Measurements from ENCODE around the gene RASL10B. TPM values are rescaled to one million over a fixed set of nuclear protein-coding genes. Genes with fewer than 3 reads are reported as not detected.

Gene RASL10B
- polyA plus RNA-seq, 2 donors: 0.28 to 0.53 TPM

DNA sequence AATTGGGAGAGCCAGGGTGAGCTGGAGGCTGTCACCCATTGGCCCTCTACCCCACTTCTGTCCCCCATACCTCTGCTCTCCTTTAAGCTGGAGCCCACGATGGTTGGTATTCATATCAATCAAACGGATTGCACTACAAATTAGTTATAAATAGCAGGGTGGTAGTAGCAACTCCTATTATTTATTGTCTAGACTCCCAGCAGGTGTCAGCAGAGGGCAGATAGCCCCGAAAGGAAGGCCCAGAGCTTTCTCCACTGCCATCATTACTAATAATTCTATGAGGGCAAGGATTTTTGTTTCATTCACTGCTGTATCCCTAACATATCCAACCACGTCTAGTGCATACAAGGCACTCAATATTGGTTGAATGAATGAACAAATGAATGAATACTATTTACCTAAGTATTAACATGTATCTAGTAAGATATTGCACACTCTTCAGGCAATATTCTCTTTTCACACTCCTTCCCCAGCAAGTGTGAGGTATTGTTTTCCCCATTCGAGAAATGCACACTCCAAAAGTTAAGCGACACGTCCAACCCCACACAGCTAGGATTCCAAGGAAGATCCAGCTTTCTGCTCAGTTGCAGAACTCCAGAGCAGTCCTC, 35.6 kb downstream of the RASL10B start:
- Histone ChIP-seq H3K4me3 (ENCODE audit: low read depth in 1 of 2, low read length in 2 of 2) (no peak overlapping the region), H3K4me1 (ENCODE audit: control insufficient read depth in 2 of 2, insufficient read depth in 2 of 2, low read length in 1 of 2) (peaks cover 5 to 6% of the 10 kb centered on the region in 2 donors), H3K9me3 (ENCODE audit: control insufficient read depth in 2 of 2, insufficient read depth in 1 of 2, low read depth in 1 of 2, low read length in 1 of 2) (peaks cover 0 to 2% of the 10 kb centered on the region in 2 donors), H3K36me3 (ENCODE audit: control insufficient read depth in 2 of 2, insufficient read depth in 2 of 2, low read length in 1 of 2) (no peaks in the 10 kb centered on the region), H3K27ac (ENCODE audit: low read depth in 2 of 2, low read length in 1 of 2) (no peak overlapping the region), H3K27me3 (ENCODE audit: control insufficient read depth in 1 of 2, insufficient read depth in 2 of 2, low read length in 2 of 2) (no peaks in the 10 kb centered on the region)
- WGBS, 2 donors: 40 to 43% methylated on average over 7 of the region's 7 CpGs

DNA sequence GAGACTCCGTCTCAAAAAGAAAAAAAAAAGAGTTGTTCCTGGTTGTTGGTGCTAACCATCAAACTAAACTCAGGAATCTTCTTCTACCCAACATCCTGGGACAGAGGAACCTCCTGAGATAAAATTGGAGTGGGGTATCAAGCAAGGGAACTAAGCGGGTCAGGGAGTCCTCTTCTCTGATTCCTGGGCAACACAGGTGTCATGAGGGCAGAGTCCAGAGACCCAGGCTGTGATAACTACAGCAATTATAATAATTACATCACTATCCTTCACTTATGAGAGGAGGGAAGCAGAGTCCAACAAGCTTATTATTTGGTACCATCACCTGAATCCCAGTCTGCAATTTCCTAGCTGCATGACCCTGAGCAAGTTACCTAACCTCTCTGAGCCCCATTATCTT, 37.4 kb downstream of the RASL10B start:
- Histone ChIP-seq H3K27me3 (ENCODE audit: control insufficient read depth in 1 of 2, insufficient read depth in 2 of 2, low read length in 2 of 2) (no peaks in the 10 kb centered on the region), H3K9me3 (ENCODE audit: control insufficient read depth in 2 of 2, insufficient read depth in 1 of 2, low read depth in 1 of 2, low read length in 1 of 2) (peaks cover 0 to 2% of the 10 kb centered on the region in 2 donors), H3K4me1 (ENCODE audit: control insufficient read depth in 2 of 2, insufficient read depth in 2 of 2, low read length in 1 of 2) (peaks cover 5 to 8% of the 10 kb centered on the region in 2 donors), H3K36me3 (ENCODE audit: control insufficient read depth in 2 of 2, insufficient read depth in 2 of 2, low read length in 1 of 2) (no peaks in the 10 kb centered on the region), H3K4me3 (ENCODE audit: low read depth in 1 of 2, low read length in 2 of 2) (no peak overlapping the region), H3K27ac (ENCODE audit: low read depth in 2 of 2, low read length in 1 of 2) (no peak overlapping the region)
- WGBS, 2 donors: 88 to 95% methylated on average over 2 of the region's 2 CpGs

DNA sequence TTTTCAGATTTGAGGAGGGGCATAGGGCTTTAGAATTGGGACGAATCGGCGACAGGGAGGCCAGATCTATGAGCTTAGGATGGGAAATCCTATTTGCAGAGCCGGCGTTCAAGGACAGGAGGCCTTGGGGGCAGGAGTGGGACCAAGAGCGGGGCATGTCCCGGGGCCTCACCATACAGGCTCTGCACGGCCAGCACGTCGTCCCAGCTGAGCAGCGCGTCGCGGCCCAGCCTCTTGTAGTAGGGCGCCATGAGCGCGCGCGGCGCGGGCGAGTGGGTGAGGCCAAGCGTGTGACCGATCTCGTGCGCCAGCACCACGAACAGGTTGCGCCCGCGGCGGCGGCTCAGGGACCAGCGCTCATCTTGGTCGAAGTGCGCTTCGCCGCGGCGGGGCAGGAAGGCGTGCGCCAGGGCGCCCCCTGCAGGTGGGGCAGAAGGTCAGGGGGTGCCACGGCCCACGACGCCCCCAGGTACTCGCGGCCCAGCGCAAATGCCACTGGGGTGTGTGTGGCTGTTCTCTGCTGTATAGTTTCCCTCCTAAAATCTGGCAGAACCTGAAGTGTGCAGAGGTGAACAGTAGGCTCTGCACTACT, 38.6 kb downstream of the RASL10B start:
- 94 to 96% methylated on average over 48 of the region's 48 CpGs for WGBS, 2 donors
- no peak overlapping the region for H3K4me3 ChIP-seq (ENCODE audit: low read depth in 1 of 2, low read length in 2 of 2)
- H3K27ac ChIP-seq (ENCODE audit: low read depth in 2 of 2, low read length in 1 of 2): no peak overlapping the region
- no peaks in the 10 kb centered on the region for H3K27me3 ChIP-seq (ENCODE audit: control insufficient read depth in 1 of 2, insufficient read depth in 2 of 2, low read length in 2 of 2)
- no peaks in the 10 kb centered on the region for H3K36me3 ChIP-seq (ENCODE audit: control insufficient read depth in 2 of 2, insufficient read depth in 2 of 2, low read length in 1 of 2)
- H3K9me3 ChIP-seq (ENCODE audit: control insufficient read depth in 2 of 2, insufficient read depth in 1 of 2, low read depth in 1 of 2, low read length in 1 of 2): peaks cover 0 to 2% of the 10 kb centered on the region in 2 donors
- peaks cover 2 to 12% of the 10 kb centered on the region in 2 donors for H3K4me1 ChIP-seq (ENCODE audit: control insufficient read depth in 2 of 2, insufficient read depth in 2 of 2, low read length in 1 of 2)

DNA sequence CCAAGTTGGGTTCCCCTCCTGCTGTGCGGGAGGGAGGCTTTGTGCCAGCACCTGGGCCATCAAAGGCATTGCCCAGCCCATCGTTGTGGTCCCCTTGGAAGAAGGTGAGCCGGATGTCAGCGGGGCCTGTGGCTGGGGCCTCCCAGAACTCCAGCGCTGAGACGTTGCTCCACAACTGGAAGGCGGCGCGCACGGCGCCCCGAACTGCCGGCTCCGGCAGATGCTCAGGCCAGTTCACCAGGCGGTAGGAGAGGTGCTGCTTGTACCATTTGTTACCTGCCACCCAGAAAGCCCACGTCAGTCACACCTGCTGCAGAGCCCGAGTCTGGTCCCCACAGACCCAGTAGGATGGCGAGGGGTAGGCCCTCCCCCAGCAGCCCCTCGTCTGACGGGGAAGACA, 41.7 kb downstream of the RASL10B start:
- peaks cover 4 to 12% of the 10 kb centered on the region in 2 donors for H3K4me1 ChIP-seq (ENCODE audit: control insufficient read depth in 2 of 2, insufficient read depth in 2 of 2, low read length in 1 of 2)
- WGBS, 2 donors: 79 to 82% methylated on average over 20 of the region's 20 CpGs
- H3K4me3 ChIP-seq (ENCODE audit: low read depth in 1 of 2, low read length in 2 of 2): no peak overlapping the region
- H3K36me3 ChIP-seq (ENCODE audit: control insufficient read depth in 2 of 2, insufficient read depth in 2 of 2, low read length in 1 of 2): peaks cover 0 to 2% of the 10 kb centered on the region in 2 donors
- H3K9me3 ChIP-seq (ENCODE audit: control insufficient read depth in 2 of 2, insufficient read depth in 1 of 2, low read depth in 1 of 2, low read length in 1 of 2): peaks cover 0 to 2% of the 10 kb centered on the region in 2 donors
- peak overlapping the region in 1 of 2 donors; percentile 87 for H3K27ac ChIP-seq (ENCODE audit: low read depth in 2 of 2, low read length in 1 of 2)
- H3K27me3 ChIP-seq (ENCODE audit: control insufficient read depth in 1 of 2, insufficient read depth in 2 of 2, low read length in 2 of 2): no peaks in the 10 kb centered on the region

DNA sequence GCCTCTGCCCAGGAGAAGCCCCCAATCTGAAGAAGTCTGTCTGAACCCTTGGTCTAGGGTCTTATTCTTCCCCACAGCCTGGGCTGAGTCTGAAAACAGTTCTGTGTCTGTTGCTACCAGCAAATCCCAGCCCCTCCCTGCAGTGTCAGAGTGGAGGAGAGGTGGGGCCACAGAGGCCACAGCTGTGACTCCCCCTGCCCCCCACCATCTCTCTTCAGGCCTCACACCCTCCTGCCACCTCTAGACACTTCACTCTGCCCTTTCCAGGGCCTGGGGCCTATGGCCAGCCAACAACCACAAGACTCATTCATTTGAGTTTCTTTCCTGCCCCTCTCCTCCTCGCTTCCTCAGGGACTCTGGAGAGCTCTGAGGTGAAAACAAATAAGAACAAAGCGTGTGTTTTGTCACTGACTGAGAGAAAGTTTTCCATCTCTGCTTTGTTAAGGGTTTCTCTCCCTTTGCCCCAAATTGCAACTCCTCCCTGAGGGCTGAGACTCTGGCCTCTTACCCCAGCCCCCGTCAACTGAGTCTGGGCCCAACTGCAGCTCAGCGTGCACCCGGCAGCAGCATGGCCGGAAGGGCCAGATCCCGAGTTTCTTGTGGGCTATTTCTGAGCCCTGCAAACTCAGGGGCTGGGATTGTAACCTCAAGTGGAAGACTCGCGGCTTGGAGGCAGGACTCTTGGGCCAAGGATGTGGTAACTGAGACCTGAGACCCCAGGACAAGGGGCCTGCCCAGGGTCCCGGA, 42.4 kb downstream of the RASL10B start:
- peaks cover 4 to 13% of the 10 kb centered on the region in 2 donors for H3K4me1 ChIP-seq (ENCODE audit: control insufficient read depth in 2 of 2, insufficient read depth in 2 of 2, low read length in 1 of 2)
- H3K27ac ChIP-seq (ENCODE audit: low read depth in 2 of 2, low read length in 1 of 2): peak overlapping the region; percentile 70 to 87
- peaks cover 0 to 2% of the 10 kb centered on the region in 2 donors for H3K36me3 ChIP-seq (ENCODE audit: control insufficient read depth in 2 of 2, insufficient read depth in 2 of 2, low read length in 1 of 2)
- H3K4me3 ChIP-seq (ENCODE audit: low read depth in 1 of 2, low read length in 2 of 2): no peak overlapping the region
- peaks cover 0 to 2% of the 10 kb centered on the region in 2 donors for H3K9me3 ChIP-seq (ENCODE audit: control insufficient read depth in 2 of 2, insufficient read depth in 1 of 2, low read depth in 1 of 2, low read length in 1 of 2)
- 35 to 51% methylated on average over 10 of the region's 10 CpGs for WGBS, 2 donors
- H3K27me3 ChIP-seq (ENCODE audit: control insufficient read depth in 1 of 2, insufficient read depth in 2 of 2, low read length in 2 of 2): no peaks in the 10 kb centered on the region

DNA sequence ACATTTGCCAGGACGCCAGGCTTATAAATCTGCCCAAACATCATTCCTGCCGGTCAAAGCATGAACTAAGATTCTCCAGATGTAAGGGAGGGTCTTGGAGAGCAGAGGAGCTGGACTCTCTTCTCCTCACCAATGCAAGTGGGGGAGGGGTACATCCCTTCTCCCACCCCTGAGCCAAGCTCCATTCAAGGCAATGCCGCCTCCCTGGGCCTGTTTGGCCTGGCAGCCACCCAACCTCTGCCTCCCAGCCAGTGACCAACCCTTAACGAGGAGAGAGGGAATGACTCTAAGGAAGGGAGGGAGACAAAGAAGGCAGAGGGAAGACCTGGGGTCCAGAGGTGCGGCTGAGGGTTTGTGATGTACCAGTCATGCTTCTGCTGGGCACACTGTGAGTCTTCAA, 43.1 kb downstream of the RASL10B start:
- 35 to 39% methylated on average over 4 to 5 of the region's 5 CpGs for WGBS, 2 donors
- Histone ChIP-seq H3K27me3 (ENCODE audit: control insufficient read depth in 1 of 2, insufficient read depth in 2 of 2, low read length in 2 of 2) (no peaks in the 10 kb centered on the region), H3K9me3 (ENCODE audit: control insufficient read depth in 2 of 2, insufficient read depth in 1 of 2, low read depth in 1 of 2, low read length in 1 of 2) (peaks cover 0 to 2% of the 10 kb centered on the region in 2 donors), H3K4me1 (ENCODE audit: control insufficient read depth in 2 of 2, insufficient read depth in 2 of 2, low read length in 1 of 2) (peaks cover 4 to 14% of the 10 kb centered on the region in 2 donors), H3K27ac (ENCODE audit: low read depth in 2 of 2, low read length in 1 of 2) (peak overlapping the region; percentile 70 to 87), H3K4me3 (ENCODE audit: low read depth in 1 of 2, low read length in 2 of 2) (no peak overlapping the region), H3K36me3 (ENCODE audit: control insufficient read depth in 2 of 2, insufficient read depth in 2 of 2, low read length in 1 of 2) (peaks cover 0 to 2% of the 10 kb centered on the region in 2 donors)

DNA sequence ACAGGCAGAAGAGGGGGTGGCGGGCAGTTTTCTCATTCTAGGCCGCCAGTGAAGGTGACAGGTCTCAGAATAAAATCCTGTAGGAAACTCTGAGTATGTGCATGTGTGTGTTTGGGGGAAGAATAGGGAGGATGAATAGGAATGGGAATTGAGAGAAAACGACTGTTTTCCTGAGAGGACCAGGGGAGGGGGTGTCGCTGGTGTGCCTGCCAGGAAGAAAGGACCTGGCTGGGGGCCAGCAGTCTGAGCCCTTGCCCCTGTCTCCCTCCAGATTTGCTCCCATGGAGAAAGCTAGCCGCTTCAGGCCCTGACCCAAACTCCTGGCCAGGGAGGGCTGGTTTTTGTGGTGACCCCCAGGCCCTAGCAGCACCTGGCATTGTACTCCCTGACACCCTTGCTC, 43.6 kb downstream of the RASL10B start:
- no peaks in the 10 kb centered on the region for H3K9me3 ChIP-seq (ENCODE audit: control insufficient read depth in 2 of 2, insufficient read depth in 1 of 2, low read depth in 1 of 2, low read length in 1 of 2)
- WGBS, 2 donors: 56% methylated on average over 5 of the region's 5 CpGs
- peak overlapping the region; percentile 70 to 87 for H3K27ac ChIP-seq (ENCODE audit: low read depth in 2 of 2, low read length in 1 of 2)
- H3K27me3 ChIP-seq (ENCODE audit: control insufficient read depth in 1 of 2, insufficient read depth in 2 of 2, low read length in 2 of 2): no peaks in the 10 kb centered on the region
- peaks cover 4 to 14% of the 10 kb centered on the region in 2 donors for H3K4me1 ChIP-seq (ENCODE audit: control insufficient read depth in 2 of 2, insufficient read depth in 2 of 2, low read length in 1 of 2)
- peaks cover 0 to 2% of the 10 kb centered on the region in 2 donors for H3K36me3 ChIP-seq (ENCODE audit: control insufficient read depth in 2 of 2, insufficient read depth in 2 of 2, low read length in 1 of 2)
- peak overlapping the region in 1 of 2 donors; percentile 13 for H3K4me3 ChIP-seq (ENCODE audit: low read depth in 1 of 2, low read length in 2 of 2)

DNA sequence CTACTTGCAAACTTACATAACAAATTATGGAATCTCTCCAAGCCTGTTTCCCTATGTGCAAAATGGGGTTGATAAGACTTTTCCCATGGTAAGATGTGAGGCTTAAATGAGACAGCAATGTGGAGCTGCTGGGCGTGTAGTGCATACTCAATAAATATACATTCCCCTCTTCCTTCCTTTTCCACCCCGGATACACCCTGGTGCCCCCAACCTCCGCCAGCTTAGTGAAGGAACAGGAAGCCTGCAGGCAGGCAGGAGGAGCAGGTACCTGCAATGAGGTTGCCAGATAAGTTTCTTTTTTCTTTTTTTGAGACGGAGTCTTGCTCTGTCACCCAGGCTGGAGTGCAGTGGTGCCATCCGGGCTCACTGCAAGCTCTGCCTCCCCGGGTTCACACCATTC, 44.1 kb downstream of the RASL10B start:
- H3K4me3 ChIP-seq (ENCODE audit: low read depth in 1 of 2, low read length in 2 of 2): peak overlapping the region in 1 of 2 donors; percentile 13

DNA sequence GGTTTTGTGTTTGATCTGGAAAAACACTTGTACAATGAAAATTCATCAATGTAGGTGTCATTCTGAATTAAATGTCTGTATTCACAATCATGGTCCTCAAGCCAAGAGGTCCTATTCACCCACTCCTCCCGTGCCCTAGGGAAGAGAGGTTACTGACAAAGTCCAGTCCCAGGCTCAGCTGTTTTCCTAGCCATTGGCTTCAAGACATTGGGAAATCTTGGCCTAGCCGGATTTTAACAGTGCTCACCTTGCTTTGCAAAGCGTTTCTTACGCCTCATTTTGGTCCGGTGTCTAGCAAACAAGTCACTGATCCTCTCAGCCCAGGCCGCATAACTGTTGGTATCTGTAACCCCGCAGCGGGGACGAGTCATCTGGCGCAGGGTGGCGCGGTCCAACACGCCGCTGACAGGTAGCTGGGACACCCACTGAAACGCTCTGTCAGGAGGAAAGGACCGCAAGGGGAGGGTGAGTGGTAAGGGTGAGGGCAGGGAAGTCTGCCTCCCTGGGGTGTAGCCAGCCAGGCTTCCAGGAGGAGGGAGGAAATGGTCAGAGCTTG, 47.3 kb downstream of the RASL10B start:
- H3K4me1 ChIP-seq (ENCODE audit: control insufficient read depth in 2 of 2, insufficient read depth in 2 of 2, low read length in 1 of 2): peaks cover 4 to 16% of the 10 kb centered on the region in 2 donors
- H3K4me3 ChIP-seq (ENCODE audit: low read depth in 1 of 2, low read length in 2 of 2): no peak overlapping the region
- no peaks in the 10 kb centered on the region for H3K9me3 ChIP-seq (ENCODE audit: control insufficient read depth in 2 of 2, insufficient read depth in 1 of 2, low read depth in 1 of 2, low read length in 1 of 2)
- H3K36me3 ChIP-seq (ENCODE audit: control insufficient read depth in 2 of 2, insufficient read depth in 2 of 2, low read length in 1 of 2): peaks cover 0 to 2% of the 10 kb centered on the region in 2 donors
- peak overlapping the region; percentile 23 to 70 for H3K27ac ChIP-seq (ENCODE audit: low read depth in 2 of 2, low read length in 1 of 2)
- 87 to 88% methylated on average over 16 of the region's 16 CpGs for WGBS, 2 donors
- H3K27me3 ChIP-seq (ENCODE audit: control insufficient read depth in 1 of 2, insufficient read depth in 2 of 2, low read length in 2 of 2): no peaks in the 10 kb centered on the region

More for the DNA sequence above, 44.1 kb downstream of the RASL10B start:
- Histone ChIP-seq H3K27ac (ENCODE audit: low read depth in 2 of 2, low read length in 1 of 2) (peak overlapping the region; percentile 70 to 87), H3K27me3 (ENCODE audit: control insufficient read depth in 1 of 2, insufficient read depth in 2 of 2, low read length in 2 of 2) (no peaks in the 10 kb centered on the region), H3K36me3 (ENCODE audit: control insufficient read depth in 2 of 2, insufficient read depth in 2 of 2, low read length in 1 of 2) (peaks cover 0 to 2% of the 10 kb centered on the region in 2 donors), H3K9me3 (ENCODE audit: control insufficient read depth in 2 of 2, insufficient read depth in 1 of 2, low read depth in 1 of 2, low read length in 1 of 2) (no peaks in the 10 kb centered on the region), H3K4me1 (ENCODE audit: control insufficient read depth in 2 of 2, insufficient read depth in 2 of 2, low read length in 1 of 2) (peaks cover 4 to 14% of the 10 kb centered on the region in 2 donors)
- 41 to 43% methylated on average over 6 of the region's 6 CpGs for WGBS, 2 donors

Measured in esophagus (tissue), 2 donors.